ENCODE data around the gene FAM163A.

DNA sequence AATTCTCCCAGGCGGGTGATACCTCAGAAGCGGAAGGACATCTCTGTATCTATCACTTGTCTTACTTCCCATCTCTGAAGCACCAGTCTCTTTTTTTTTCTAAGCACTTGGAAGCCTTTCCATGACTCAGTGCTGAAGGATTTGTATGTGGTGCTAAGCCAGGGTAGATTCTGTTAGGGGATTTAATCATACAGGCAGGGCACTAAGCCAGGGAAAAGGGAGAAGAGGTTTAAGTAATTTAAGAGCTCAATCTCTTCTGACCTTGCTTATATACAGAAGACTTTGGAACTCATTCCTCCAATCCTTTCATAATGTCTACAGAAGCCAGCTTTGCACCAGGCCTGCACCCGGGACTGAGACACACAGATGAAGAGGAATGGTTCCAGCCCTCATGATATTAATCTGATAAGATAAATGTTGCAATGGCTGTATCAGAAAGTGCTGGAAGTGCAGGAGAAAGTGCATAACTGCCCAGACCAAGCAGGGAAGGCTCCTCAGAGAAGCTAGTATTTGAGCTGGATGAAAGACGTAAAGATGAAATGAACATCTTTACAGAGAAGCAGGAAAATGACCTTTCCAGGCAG lies 11.0 kb downstream of the FAM163A start:
- TF ChIP-seq, protein P1, sequence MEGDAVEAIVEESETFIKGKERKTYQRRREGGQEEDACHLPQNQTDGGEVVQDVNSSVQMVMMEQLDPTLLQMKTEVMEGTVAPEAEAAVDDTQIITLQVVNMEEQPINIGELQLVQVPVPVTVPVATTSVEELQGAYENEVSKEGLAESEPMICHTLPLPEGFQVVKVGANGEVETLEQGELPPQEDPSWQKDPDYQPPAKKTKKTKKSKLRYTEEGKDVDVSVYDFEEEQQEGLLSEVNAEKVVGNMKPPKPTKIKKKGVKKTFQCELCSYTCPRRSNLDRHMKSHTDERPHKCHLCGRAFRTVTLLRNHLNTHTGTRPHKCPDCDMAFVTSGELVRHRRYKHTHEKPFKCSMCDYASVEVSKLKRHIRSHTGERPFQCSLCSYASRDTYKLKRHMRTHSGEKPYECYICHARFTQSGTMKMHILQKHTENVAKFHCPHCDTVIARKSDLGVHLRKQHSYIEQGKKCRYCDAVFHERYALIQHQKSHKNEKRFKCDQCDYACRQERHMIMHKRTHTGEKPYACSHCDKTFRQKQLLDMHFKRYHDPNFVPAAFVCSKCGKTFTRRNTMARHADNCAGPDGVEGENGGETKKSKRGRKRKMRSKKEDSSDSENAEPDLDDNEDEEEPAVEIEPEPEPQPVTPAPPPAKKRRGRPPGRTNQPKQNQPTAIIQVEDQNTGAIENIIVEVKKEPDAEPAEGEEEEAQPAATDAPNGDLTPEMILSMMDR (IDR thresholded peaks at IDR 0.05), result no peak
- TF ChIP-seq POLR2A (IDR thresholded peaks at IDR 0.05), result no peak
